Naive thymus-derived CD4-positive, alpha-beta T cell (primary cell): ENCODE data around the gene SHQ1. TPM values are rescaled to one million over a fixed set of nuclear protein-coding genes. Genes with fewer than 3 reads are reported as not detected.
"Not testable (repeated sequence)": the region's sequence is repeated elsewhere in the genome, so short reads cannot be mapped to it uniquely, and the experiment has no call there.

ENCODE experiments used
- ATAC-seq: fragments of 150-1000 bp; cut with Tn5 transposase; 2 replicates; pipeline ENCODE4 v1.10.0; 2021; ENCODE audit warnings: mild to moderate bottlenecking, moderate library complexity
- CTCF ChIA-PET: fragments of 350-600 bp; sonication (Branson Sonifier 250); formaldehyde crosslinking; loops from one replicate; lab custom pipeline; 2021; ENCODE audit warnings: antibody characterized with exemption; lab: Charles Lee
- POLR2A ChIA-PET: fragments of 350-600 bp; sonication (Branson Sonifier 250); formaldehyde crosslinking; loops from one replicate; lab custom pipeline; 2021; ENCODE audit warnings: antibody characterized with exemption, inconsistent platforms; lab: Charles Lee
- DNase-seq, 9 donors: peaks; one replicate each; pipeline versions ENCODE4 v3.0.0 to v3.0.0-alpha.2; 2020 to 2022; ENCODE audit warnings: mixed read lengths in 1 of 9
- H3K27ac ChIP-seq: one replicate; pipeline ENCODE4 v1.7.0; 2013; ENCODE audit warnings: mild to moderate bottlenecking, low read depth, low read length, moderate library complexity
- H3K27me3 ChIP-seq, 2 donors: one replicate each; pipeline ENCODE4 v1.7.0; 2013; ENCODE audit warnings: low read length in 2 of 2, mild to moderate bottlenecking in 2 of 2, moderate library complexity in 2 of 2; ENCODE audit not compliant: control insufficient read depth in 2 of 2, insufficient read depth in 2 of 2
- H3K36me3 ChIP-seq, 3 experiments: 1 replicate in 2 of 3; 2 replicates in 1 of 3; pipeline ENCODE4 v1.7.0; 2013; ENCODE audit warnings: low read length in 3 of 3, mild to moderate bottlenecking in 3 of 3, moderate library complexity in 1 of 3; ENCODE audit not compliant: insufficient read depth in 3 of 3, control insufficient read depth in 2 of 3
- H3K4me1 ChIP-seq, 2 donors: one replicate each; pipeline ENCODE4 v1.7.0; 2013; ENCODE audit warnings: low read length in 2 of 2, mild to moderate bottlenecking in 2 of 2, moderate library complexity in 1 of 2; ENCODE audit not compliant: control insufficient read depth in 2 of 2, insufficient read depth in 2 of 2
- H3K4me3 ChIP-seq: 2 replicates; pipeline ENCODE4 v1.7.0; 2013; ENCODE audit warnings: mild to moderate bottlenecking, low read length
- H3K9me3 ChIP-seq, 3 experiments: 1 replicate in 2 of 3; 2 replicates in 1 of 3; pipeline ENCODE4 v1.7.0; 2013; ENCODE audit warnings: low read length in 3 of 3; ENCODE audit not compliant: control insufficient read depth in 2 of 3
- H3K27ac Mint-ChIP-seq, 9 donors: one replicate each; pipeline ENCODE4 v1.8.0; 2020 to 2022; ENCODE audit warnings: mixed read lengths in 9 of 9, mild to moderate bottlenecking in 8 of 9, moderate library complexity in 5 of 9, inconsistent platforms in 2 of 9
- H3K27me3 Mint-ChIP-seq, 5 donors: one replicate each; pipeline ENCODE4 v1.8.0; 2021 to 2022; ENCODE audit warnings: mixed read lengths in 5 of 5, mild to moderate bottlenecking in 1 of 5
- H3K36me3 Mint-ChIP-seq, 5 donors: one replicate each; pipeline ENCODE4 v1.8.0; 2020 to 2022; ENCODE audit warnings: mixed read lengths in 5 of 5, mild to moderate bottlenecking in 3 of 5, inconsistent platforms in 1 of 5
- H3K4me1 Mint-ChIP-seq, 7 donors: one replicate each; pipeline ENCODE4 v1.8.0; 2020 to 2022; ENCODE audit warnings: mixed read lengths in 7 of 7, mild to moderate bottlenecking in 3 of 7, inconsistent platforms in 1 of 7
- H3K4me3 Mint-ChIP-seq, 10 donors: one replicate each; pipeline ENCODE4 v1.8.0; 2020 to 2022; ENCODE audit warnings: mild to moderate bottlenecking in 10 of 10, mixed read lengths in 10 of 10, moderate library complexity in 6 of 10, inconsistent platforms in 2 of 10
- H3K9me3 Mint-ChIP-seq, 11 donors: one replicate each; pipeline ENCODE4 v1.8.0; 2020 to 2022; ENCODE audit warnings: mixed read lengths in 11 of 11, mild to moderate bottlenecking in 4 of 11, inconsistent platforms in 1 of 11, moderate library complexity in 1 of 11
- intact Hi-C, 2 donors: fragments of 100-400 bp; cut with micrococcal nuclease; formaldehyde crosslinking; loops; one replicate each; pipeline ENCODE4 v1.15.1; 2023
- polyA plus RNA-seq, 2 donors: library from polyadenylated mRNA; unstranded; fragments of 300-500 nt; fragmentation: Illumina TruSeq; gene quantifications; one replicate each; pipeline ENCODE4 v1.2.3, GENCODE V29; 2021
- total RNA-seq, 6 experiments: library from RNA in 5 of 6; stranded (reverse) in 5 of 6; gene quantifications; 1 replicate in 5 of 6; 2 replicates in 1 of 6; pipeline ENCODE4 v1.2.3 and lab custom pipeline; 2021 to 2026

The SHQ1 gene
- total and polyA plus RNA-seq, 7 experiments from 2014 or later, result 14.1 to 34.3 (median 24.5) TPM

- ChIA-PET POLR2A (interaction anchor here (0.7 kb wide), 1 partner anchor 103 kb away, joined by 5 read pairs; no protein-coding TSS in a partner anchor), CTCF (interaction anchor here (0.7 kb wide), 1 partner anchor 14 kb away, joined by 3 read pairs; no protein-coding TSS in a partner anchor)
- no peak overlapping the region for H3K4me3 Mint-ChIP-seq
Measured at GRCh38 chr3:72798552-72799195, 49.6 kb downstream of the SHQ1 start.

GRCh38 chr3:72797773-72798543 is 50.3 kb downstream of the SHQ1 start:
- ChIA-PET CTCF (interaction anchor here (0.7 kb wide), 1 partner anchor 15 kb away, joined by 3 read pairs; no protein-coding TSS in a partner anchor), POLR2A (interaction anchor here (0.7 kb wide), 1 partner anchor 103 kb away, joined by 5 read pairs; no protein-coding TSS in a partner anchor)
- peaks cover 0 to 46% (median 16%) of the 10 kb centered on the region in 7 donors for H3K4me1 Mint-ChIP-seq
- no peak overlapping the region for H3K4me3 Mint-ChIP-seq
- H3K27ac Mint-ChIP-seq, result peak overlapping the region in 2 of 9 donors; percentile 22 to 44
- Histone ChIP-seq H3K36me3 (no peaks in the 10 kb centered on the region), H3K27ac (no peak overlapping the region), H3K4me1 (no peaks in the 10 kb centered on the region), H3K9me3 (no peaks in the 10 kb centered on the region), H3K4me3 (no peak overlapping the region), H3K27me3 (no peaks in the 10 kb centered on the region)
- DNase-seq, result no peak
- no peak for ATAC-seq
- peaks cover 6 to 45% (median 31%) of the 10 kb centered on the region in 5 donors for H3K36me3 Mint-ChIP-seq
- peaks cover 0 to 3% (median 0%) of the 10 kb centered on the region in 11 donors for H3K9me3 Mint-ChIP-seq
- no peaks in the 10 kb centered on the region for H3K27me3 Mint-ChIP-seq
- intact Hi-C loops, result loop anchor here in 1 of 2 donors (2.0 kb wide), 1 partner anchor 15 kb away; no protein-coding TSS in a partner anchor

More at GRCh38 chr3:72798552-72799195, 49.6 kb downstream of the SHQ1 start:
- peaks cover 0 to 46% (median 16%) of the 10 kb centered on the region in 7 donors for H3K4me1 Mint-ChIP-seq
- H3K27ac ChIP-seq, result no peak overlapping the region
- no peaks in the 10 kb centered on the region for H3K27me3 Mint-ChIP-seq
- no peaks in the 10 kb centered on the region for H3K9me3 ChIP-seq
- no peak overlapping the region for H3K4me3 ChIP-seq
- peaks cover 6 to 44% (median 31%) of the 10 kb centered on the region in 5 donors for H3K36me3 Mint-ChIP-seq
- peak overlapping the region in 3 of 9 donors; percentile 22 to 44 (median 25) for H3K27ac Mint-ChIP-seq
- H3K27me3 ChIP-seq, result no peaks in the 10 kb centered on the region
- H3K36me3 ChIP-seq, result no peaks in the 10 kb centered on the region
- ATAC-seq (no peak), DNase-seq (no peak)
- intact Hi-C loops, result loop anchor here in 1 of 2 donors (2.0 kb wide), 1 partner anchor 16 kb away; no protein-coding TSS in a partner anchor
- peaks cover 0 to 3% (median 0%) of the 10 kb centered on the region in 11 donors for H3K9me3 Mint-ChIP-seq
- no peaks in the 10 kb centered on the region for H3K4me1 ChIP-seq

GRCh38 chr3:72794079-72794478 is 54.2 kb downstream of the SHQ1 start:
- Histone ChIP-seq H3K9me3 (no peaks in the 10 kb centered on the region), H3K27ac (no peak overlapping the region), H3K4me1 (no peaks in the 10 kb centered on the region), H3K4me3 (no peak overlapping the region), H3K27me3 (no peaks in the 10 kb centered on the region), H3K36me3 (peaks cover 0 to 10% (median 0%) of the 10 kb centered on the region in 3 experiments)
- CTCF ChIA-PET, result interaction anchor here (1.2 kb wide), 1 partner anchor 12 kb away, joined by 4 read pairs; no protein-coding TSS in a partner anchor
- Mint-ChIP-seq H3K36me3 (peaks cover 6 to 55% (median 46%) of the 10 kb centered on the region in 5 donors), H3K27ac (no peak overlapping the region), H3K4me1 (peaks cover 8 to 50% (median 24%) of the 10 kb centered on the region in 7 donors), H3K4me3 (no peak overlapping the region), H3K27me3 (no peaks in the 10 kb centered on the region), H3K9me3 (peaks cover 0 to 1% (median 0%) of the 10 kb centered on the region in 11 donors)
- intact Hi-C loops, result no loop called here
- ATAC-seq, result no peak
- DNase-seq, result no peak
- POLR2A ChIA-PET, result interaction anchor here (0.9 to 1.0 kb wide), 3 partner anchors 9 to 12 kb away, joined by 3 to 4 read pairs (median 3); no protein-coding TSS in a partner anchor

- intact Hi-C loops, result no loop called here
- ATAC-seq (no peak), DNase-seq (peak in 1 of 9 donors; percentile 20)
- Histone ChIP-seq H3K9me3 (no peaks in the 10 kb centered on the region), H3K27me3 (no peaks in the 10 kb centered on the region), H3K4me3 (no peak overlapping the region), H3K4me1 (no peaks in the 10 kb centered on the region), H3K36me3 (peaks cover 0 to 10% (median 0%) of the 10 kb centered on the region in 3 experiments), H3K27ac (no peak overlapping the region)
- peak overlapping the region in 7 of 9 donors; percentile 18 to 91 (median 56) for H3K27ac Mint-ChIP-seq
- H3K4me3 Mint-ChIP-seq, result peak overlapping the region in 9 of 10 donors; percentile 21 to 72 (median 64)
- POLR2A ChIA-PET, result interaction anchor here (0.7 to 2.3 kb wide), 5 partner anchors 19 to 53 kb away, joined by 3 to 8 read pairs (median 5); no protein-coding TSS in a partner anchor
- peaks cover 6 to 37% (median 32%) of the 10 kb centered on the region in 5 donors for H3K36me3 Mint-ChIP-seq
- H3K9me3 Mint-ChIP-seq, result peaks cover 0 to 1% (median 0%) of the 10 kb centered on the region in 11 donors
- no peaks in the 10 kb centered on the region for H3K27me3 Mint-ChIP-seq
- peaks cover 8 to 35% (median 15%) of the 10 kb centered on the region in 7 donors for H3K4me1 Mint-ChIP-seq
- CTCF ChIA-PET, result interaction anchor here (0.6 kb wide), 1 partner anchor 164 kb away, joined by 3 read pairs; no protein-coding TSS in a partner anchor
Measured at GRCh38 chr3:72791161-72791560, 57.1 kb downstream of the SHQ1 start.

GRCh38 chr3:72789786-72790185 is 58.5 kb downstream of the SHQ1 start:
- ChIA-PET POLR2A (interaction anchor here (2.3 kb wide), 1 partner anchor 51 kb away, joined by 8 read pairs; no protein-coding TSS in a partner anchor), CTCF (no interaction called here)
- no peak for ATAC-seq
- H3K36me3 Mint-ChIP-seq, result peaks cover 6 to 31% (median 26%) of the 10 kb centered on the region in 5 donors
- Histone ChIP-seq H3K9me3 (no peaks in the 10 kb centered on the region), H3K4me1 (no peaks in the 10 kb centered on the region), H3K4me3 (no peak overlapping the region), H3K36me3 (peaks cover 0 to 17% (median 0%) of the 10 kb centered on the region in 3 experiments), H3K27me3 (no peaks in the 10 kb centered on the region), H3K27ac (no peak overlapping the region)
- peak overlapping the region in 1 of 10 donors; percentile 38 for H3K4me3 Mint-ChIP-seq
- no peak overlapping the region for H3K27ac Mint-ChIP-seq
- H3K4me1 Mint-ChIP-seq, result peaks cover 8 to 35% (median 15%) of the 10 kb centered on the region in 7 donors
- DNase-seq, result no peak
- intact Hi-C loops, result no loop called here
- peaks cover 0 to 1% (median 0%) of the 10 kb centered on the region in 11 donors for H3K9me3 Mint-ChIP-seq
- H3K27me3 Mint-ChIP-seq, result no peaks in the 10 kb centered on the region

- H3K27ac ChIP-seq, H3K27me3 ChIP-seq, H3K4me1 ChIP-seq, ATAC-seq, H3K27ac Mint-ChIP-seq, H3K27me3 Mint-ChIP-seq, H3K4me3 ChIP-seq, POLR2A ChIA-PET, H3K9me3 ChIP-seq, DNase-seq, H3K9me3 Mint-ChIP-seq, intact Hi-C loops, H3K4me3 Mint-ChIP-seq, CTCF ChIA-PET: not testable (repeated sequence)
- H3K4me1 Mint-ChIP-seq, result peaks cover 8 to 27% (median 12%) of the 10 kb centered on the region in 7 donors
- peaks cover 6 to 27% (median 22%) of the 10 kb centered on the region in 5 donors for H3K36me3 Mint-ChIP-seq
- peaks cover 0 to 20% (median 0%) of the 10 kb centered on the region in 3 experiments for H3K36me3 ChIP-seq
Measured at GRCh38 chr3:72788232-72788631, 60.0 kb downstream of the SHQ1 start.
